ENCODE data around the gene IFI35. TPM values are rescaled to one million over a fixed set of nuclear protein-coding genes. Genes with fewer than 3 reads are reported as not detected.
"Not testable (repeated sequence)": the region's sequence is repeated elsewhere in the genome, so short reads cannot be mapped to it uniquely, and the experiment has no call there.

The IFI35 gene
- total RNA-seq, 2 donors from 2014 or later: 3.0 to 5.1 TPM

- peaks cover 10% of the 10 kb centered on the region for H3K36me3 Mint-ChIP-seq (ENCODE audit: low read depth)
- no peak overlapping the region for H3K27ac ChIP-seq (ENCODE audit: low read depth, low read length)
- TF ChIP-seq, protein P1, sequence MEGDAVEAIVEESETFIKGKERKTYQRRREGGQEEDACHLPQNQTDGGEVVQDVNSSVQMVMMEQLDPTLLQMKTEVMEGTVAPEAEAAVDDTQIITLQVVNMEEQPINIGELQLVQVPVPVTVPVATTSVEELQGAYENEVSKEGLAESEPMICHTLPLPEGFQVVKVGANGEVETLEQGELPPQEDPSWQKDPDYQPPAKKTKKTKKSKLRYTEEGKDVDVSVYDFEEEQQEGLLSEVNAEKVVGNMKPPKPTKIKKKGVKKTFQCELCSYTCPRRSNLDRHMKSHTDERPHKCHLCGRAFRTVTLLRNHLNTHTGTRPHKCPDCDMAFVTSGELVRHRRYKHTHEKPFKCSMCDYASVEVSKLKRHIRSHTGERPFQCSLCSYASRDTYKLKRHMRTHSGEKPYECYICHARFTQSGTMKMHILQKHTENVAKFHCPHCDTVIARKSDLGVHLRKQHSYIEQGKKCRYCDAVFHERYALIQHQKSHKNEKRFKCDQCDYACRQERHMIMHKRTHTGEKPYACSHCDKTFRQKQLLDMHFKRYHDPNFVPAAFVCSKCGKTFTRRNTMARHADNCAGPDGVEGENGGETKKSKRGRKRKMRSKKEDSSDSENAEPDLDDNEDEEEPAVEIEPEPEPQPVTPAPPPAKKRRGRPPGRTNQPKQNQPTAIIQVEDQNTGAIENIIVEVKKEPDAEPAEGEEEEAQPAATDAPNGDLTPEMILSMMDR (conservative IDR thresholded peaks at IDR 0.05): no peak
- no peaks in the 10 kb centered on the region for H3K27me3 Mint-ChIP-seq (ENCODE audit: insufficient read depth)
- H3K27ac Mint-ChIP-seq: peak overlapping the region; percentile 68
- peaks cover 1% of the 10 kb centered on the region for H3K4me1 Mint-ChIP-seq
- H3K4me3 Mint-ChIP-seq: no peak overlapping the region
- 40 to 80% methylated on average over 1 to 4 of the region's 5 CpGs for WGBS, 2 experiments (ENCODE audit: insufficient coverage in 1 of 2, insufficient read length in 1 of 2)
- H3K36me3 ChIP-seq (ENCODE audit: control insufficient read depth, insufficient read depth, low read length): peaks cover 5% of the 10 kb centered on the region
- H3K4me3 ChIP-seq (ENCODE audit: low read length): no peak overlapping the region
- no peaks in the 10 kb centered on the region for H3K9me3 ChIP-seq (ENCODE audit: control insufficient read depth, low read length)
- DNase-seq: no peak
- H3K27me3 ChIP-seq (ENCODE audit: control insufficient read depth, insufficient read depth, low read length, poor library complexity, severe bottlenecking): no peaks in the 10 kb centered on the region
- H3K4me1 ChIP-seq (ENCODE audit: control insufficient read depth, insufficient read depth, low read length): no peaks in the 10 kb centered on the region
- H3K9me3 Mint-ChIP-seq: peaks cover 6% of the 10 kb centered on the region
- H3K9ac ChIP-seq (ENCODE audit: extremely low read depth, low read length, poor library complexity, severe bottlenecking): no peak overlapping the region
Measured at GRCh38 chr17:42969001-42969581, 37.5 kb upstream of the IFI35 start.

GRCh38 chr17:42971589-42971988, 35.0 kb upstream of the IFI35 start:
- TF ChIP-seq, protein P1 (conservative IDR thresholded peaks at IDR 0.05): no peak

GRCh38 chr17:42973323-42973722, 33.3 kb upstream of the IFI35 start:
- not testable (repeated sequence) for H3K27me3 ChIP-seq (ENCODE audit: control insufficient read depth, insufficient read depth, low read length, poor library complexity, severe bottlenecking); H3K9me3 Mint-ChIP-seq; H3K36me3 ChIP-seq (ENCODE audit: control insufficient read depth, insufficient read depth, low read length); H3K4me1 ChIP-seq (ENCODE audit: control insufficient read depth, insufficient read depth, low read length); DNase-seq; H3K27me3 Mint-ChIP-seq (ENCODE audit: insufficient read depth); H3K27ac Mint-ChIP-seq; H3K9ac ChIP-seq (ENCODE audit: extremely low read depth, low read length, poor library complexity, severe bottlenecking); H3K4me3 Mint-ChIP-seq; H3K4me3 ChIP-seq (ENCODE audit: low read length); H3K4me1 Mint-ChIP-seq; H3K27ac ChIP-seq (ENCODE audit: low read depth, low read length); H3K9me3 ChIP-seq (ENCODE audit: control insufficient read depth, low read length)
- peaks cover 16% of the 10 kb centered on the region for H3K36me3 Mint-ChIP-seq (ENCODE audit: low read depth)
- WGBS, 2 experiments (ENCODE audit: insufficient coverage in 1 of 2, insufficient read length in 1 of 2): 79% methylated on average over 8 of the region's 18 CpGs; no CpG with 5 or more reads in 1 of the 2 experiments

More at GRCh38 chr17:42971589-42971988, 35.0 kb upstream of the IFI35 start:
- no peaks in the 10 kb centered on the region for H3K9me3 ChIP-seq (ENCODE audit: control insufficient read depth, low read length)
- no peak overlapping the region for H3K9ac ChIP-seq (ENCODE audit: extremely low read depth, low read length, poor library complexity, severe bottlenecking)
- Mint-ChIP-seq H3K9me3 (peaks cover 6% of the 10 kb centered on the region), H3K36me3 (ENCODE audit: low read depth) (peaks cover 14% of the 10 kb centered on the region), H3K27me3 (ENCODE audit: insufficient read depth) (no peaks in the 10 kb centered on the region), H3K27ac (no peak overlapping the region), H3K4me3 (no peak overlapping the region), H3K4me1 (no peaks in the 10 kb centered on the region)
- H3K4me3 ChIP-seq (ENCODE audit: low read length): no peak overlapping the region
- H3K27me3 ChIP-seq (ENCODE audit: control insufficient read depth, insufficient read depth, low read length, poor library complexity, severe bottlenecking): no peaks in the 10 kb centered on the region
- 91 to 92% methylated on average over 5 of the region's 5 CpGs for WGBS, 2 experiments (ENCODE audit: insufficient coverage in 1 of 2, insufficient read length in 1 of 2)
- no peaks in the 10 kb centered on the region for H3K4me1 ChIP-seq (ENCODE audit: control insufficient read depth, insufficient read depth, low read length)
- H3K36me3 ChIP-seq (ENCODE audit: control insufficient read depth, insufficient read depth, low read length): peaks cover 5% of the 10 kb centered on the region
- DNase-seq: no peak
- H3K27ac ChIP-seq (ENCODE audit: low read depth, low read length): no peak overlapping the region

GRCh38 chr17:42975265-42975664, 31.3 kb upstream of the IFI35 start:
- peaks cover 6% of the 10 kb centered on the region for H3K9me3 Mint-ChIP-seq
- WGBS, 2 experiments (ENCODE audit: insufficient coverage in 1 of 2, insufficient read length in 1 of 2): 95 to 100% methylated on average over 1 to 2 of the region's 2 CpGs
- H3K4me1 Mint-ChIP-seq: peaks cover 9% of the 10 kb centered on the region
- H3K27ac Mint-ChIP-seq: no peak overlapping the region
- no peak overlapping the region for H3K9ac ChIP-seq (ENCODE audit: extremely low read depth, low read length, poor library complexity, severe bottlenecking)
- H3K27ac ChIP-seq (ENCODE audit: low read depth, low read length): no peak overlapping the region
- H3K9me3 ChIP-seq (ENCODE audit: control insufficient read depth, low read length): no peaks in the 10 kb centered on the region
- peaks cover 5% of the 10 kb centered on the region for H3K4me1 ChIP-seq (ENCODE audit: control insufficient read depth, insufficient read depth, low read length)
- peaks cover 5% of the 10 kb centered on the region for H3K36me3 ChIP-seq (ENCODE audit: control insufficient read depth, insufficient read depth, low read length)
- DNase-seq: no peak
- H3K27me3 Mint-ChIP-seq (ENCODE audit: insufficient read depth): no peaks in the 10 kb centered on the region
- TF ChIP-seq, protein P1 (conservative IDR thresholded peaks at IDR 0.05): no peak
- H3K27me3 ChIP-seq (ENCODE audit: control insufficient read depth, insufficient read depth, low read length, poor library complexity, severe bottlenecking): no peaks in the 10 kb centered on the region
- H3K4me3 ChIP-seq (ENCODE audit: low read length): no peak overlapping the region
- peaks cover 12% of the 10 kb centered on the region for H3K36me3 Mint-ChIP-seq (ENCODE audit: low read depth)
- H3K4me3 Mint-ChIP-seq: no peak overlapping the region

- WGBS, 2 experiments (ENCODE audit: insufficient coverage in 1 of 2, insufficient read length in 1 of 2): 91 to 92% methylated on average over 14 to 16 of the region's 16 CpGs
- not testable (repeated sequence) for H3K9me3 Mint-ChIP-seq; H3K4me3 Mint-ChIP-seq; H3K4me3 ChIP-seq (ENCODE audit: low read length); H3K36me3 ChIP-seq (ENCODE audit: control insufficient read depth, insufficient read depth, low read length); H3K27me3 ChIP-seq (ENCODE audit: control insufficient read depth, insufficient read depth, low read length, poor library complexity, severe bottlenecking); H3K27me3 Mint-ChIP-seq (ENCODE audit: insufficient read depth); H3K9me3 ChIP-seq (ENCODE audit: control insufficient read depth, low read length); DNase-seq; H3K4me1 ChIP-seq (ENCODE audit: control insufficient read depth, insufficient read depth, low read length); H3K27ac Mint-ChIP-seq; H3K4me1 Mint-ChIP-seq; H3K9ac ChIP-seq (ENCODE audit: extremely low read depth, low read length, poor library complexity, severe bottlenecking); H3K27ac ChIP-seq (ENCODE audit: low read depth, low read length)
- peaks cover 11% of the 10 kb centered on the region for H3K36me3 Mint-ChIP-seq (ENCODE audit: low read depth)
Measured at GRCh38 chr17:42975701-42976100, 30.9 kb upstream of the IFI35 start.
